H1 (cell line): ENCODE results near the gene RSAD1. TPM values are rescaled to one million over a fixed set of nuclear protein-coding genes. Genes with fewer than 3 reads are reported as not detected.

Source experiments
- ATF3 ChIP-seq: IDR thresholded peaks from 2 replicates; pipeline ENCODE4 v1.6.1; 2011; ENCODE audit warnings: low read depth, mild to moderate bottlenecking, low read length; ENCODE audit not compliant: insufficient read depth
- CBX8 ChIP-seq: fragments of 300-800, 300-1000 bp; sonication (generic); IDR thresholded peaks from 2 replicates; pipeline ENCODE4 v1.7.1; 2016; ENCODE audit warnings: low read depth, low read length, borderline replicate concordance
- SP1 ChIP-seq: IDR thresholded peaks from 2 replicates; pipeline ENCODE4 v1.6.1; 2011; ENCODE audit warnings: low read depth, low read length
- TBP ChIP-seq: IDR thresholded peaks from 2 replicates; pipeline ENCODE4 v1.6.1; 2011; ENCODE audit warnings: low read depth, low read length, improper control_type of control experiment
- TEAD4 ChIP-seq: IDR thresholded peaks from 2 replicates; pipeline ENCODE4 v1.6.1; 2012; ENCODE audit warnings: low read depth, low read length, inconsistent platforms, mixed read lengths
- polyA plus RNA-seq, 7 experiments: library from polyadenylated mRNA; depleted of rRNA in 3 of 7; stranded (reverse) in 5 of 7; unstranded in 2 of 7; fragments of >200 nt in 5 of 7; fragments of 200-250 nt in 2 of 7; gene quantifications; 1 replicate in 5 of 7; 2 replicates in 1 of 7; 4 replicates in 1 of 7; pipeline versions ENCODE4 v1.2.1 to v1.2.3, GENCODE V29; 2011 to 2013; ENCODE audit warnings: missing spikeins in 2 of 7, mixed read lengths in 2 of 7
- total RNA-seq: library from RNA; stranded (reverse); fragmentation: NEBNext Ultra II Directional; extraction: Animal tissue kit (Norgen Biotek cat#: 25700); gene quantifications from 2 replicates; pipeline ENCODE4 v1.2.1, GENCODE V29; 2021

The RSAD1 gene
- total and polyA plus RNA-seq, 2 of the 8 experiments (the other 6 are each of a cell fraction or from before 2014, with no cell fraction given), result 17.9 to 33.5 TPM

DNA sequence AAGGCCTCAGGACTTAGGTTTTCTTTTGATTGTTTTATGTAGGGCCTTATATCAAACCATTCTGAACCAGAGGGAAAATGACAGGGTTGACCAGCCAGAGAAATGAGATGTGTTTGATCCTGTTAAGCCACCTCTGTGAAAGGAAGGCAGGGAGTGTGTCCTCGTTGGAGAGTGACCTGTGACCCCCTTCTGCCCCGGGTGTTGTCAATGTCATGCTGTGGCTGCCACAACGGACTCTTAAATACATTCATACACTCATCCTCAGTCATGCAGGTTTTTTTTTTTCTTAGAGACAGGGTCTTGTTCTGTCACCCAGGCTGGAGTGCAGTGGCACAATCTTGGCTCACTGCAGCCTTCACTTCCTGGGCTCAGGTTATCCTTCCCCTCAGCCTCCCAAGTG, 35.7 kb downstream of the RSAD1 start (continued):
- no peak for TF ChIP-seq ATF3
- TF ChIP-seq CBX8, result no peak
- no peak for TF ChIP-seq TBP
- no peak for TF ChIP-seq SP1
- no peak for TF ChIP-seq TEAD4
- TF ChIP-seq, all 59 proteins: peak for 0
